ENCODE results near the gene NBAS.
A peak's percentile ranks its signal among the peaks of the same experiment; 100 is the strongest.

Gene NBAS

GRCh38 chr2:15584767-15585469, 23.8 kb upstream of the NBAS start:
- Mint-ChIP-seq H3K4me1 (peaks cover 15% of the 10 kb centered on the region), H3K27ac (no peak overlapping the region), H3K9me3 (no peaks in the 10 kb centered on the region)

GRCh38 chr2:15584316-15584715, 23.2 kb upstream of the NBAS start:
- TF ChIP-seq, protein P1, sequence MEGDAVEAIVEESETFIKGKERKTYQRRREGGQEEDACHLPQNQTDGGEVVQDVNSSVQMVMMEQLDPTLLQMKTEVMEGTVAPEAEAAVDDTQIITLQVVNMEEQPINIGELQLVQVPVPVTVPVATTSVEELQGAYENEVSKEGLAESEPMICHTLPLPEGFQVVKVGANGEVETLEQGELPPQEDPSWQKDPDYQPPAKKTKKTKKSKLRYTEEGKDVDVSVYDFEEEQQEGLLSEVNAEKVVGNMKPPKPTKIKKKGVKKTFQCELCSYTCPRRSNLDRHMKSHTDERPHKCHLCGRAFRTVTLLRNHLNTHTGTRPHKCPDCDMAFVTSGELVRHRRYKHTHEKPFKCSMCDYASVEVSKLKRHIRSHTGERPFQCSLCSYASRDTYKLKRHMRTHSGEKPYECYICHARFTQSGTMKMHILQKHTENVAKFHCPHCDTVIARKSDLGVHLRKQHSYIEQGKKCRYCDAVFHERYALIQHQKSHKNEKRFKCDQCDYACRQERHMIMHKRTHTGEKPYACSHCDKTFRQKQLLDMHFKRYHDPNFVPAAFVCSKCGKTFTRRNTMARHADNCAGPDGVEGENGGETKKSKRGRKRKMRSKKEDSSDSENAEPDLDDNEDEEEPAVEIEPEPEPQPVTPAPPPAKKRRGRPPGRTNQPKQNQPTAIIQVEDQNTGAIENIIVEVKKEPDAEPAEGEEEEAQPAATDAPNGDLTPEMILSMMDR (IDR thresholded peaks at IDR 0.05; ENCODE audit: unreplicated experiment in 3 of 3) = no peak
- H3K27me3 Mint-ChIP-seq (ENCODE audit: low read depth) = no peaks in the 10 kb centered on the region
- H3K9me3 Mint-ChIP-seq = no peaks in the 10 kb centered on the region
- H3K4me1 Mint-ChIP-seq = peaks cover 15% of the 10 kb centered on the region
- no peak overlapping the region for H3K4me3 Mint-ChIP-seq
- no peak overlapping the region for H3K27ac Mint-ChIP-seq
- no peaks in the 10 kb centered on the region for H3K36me3 Mint-ChIP-seq (ENCODE audit: low read depth)

More at GRCh38 chr2:15584767-15585469, 23.8 kb upstream of the NBAS start:
- H3K36me3 Mint-ChIP-seq (ENCODE audit: low read depth) = no peaks in the 10 kb centered on the region
- H3K27me3 Mint-ChIP-seq (ENCODE audit: low read depth) = no peaks in the 10 kb centered on the region
- TF ChIP-seq, protein P1 (IDR thresholded peaks at IDR 0.05; ENCODE audit: unreplicated experiment in 3 of 3) = no peak
- no peak overlapping the region for H3K4me3 Mint-ChIP-seq

GRCh38 chr2:15583826-15584225, 22.7 kb upstream of the NBAS start:
- Mint-ChIP-seq H3K4me1 (peaks cover 15% of the 10 kb centered on the region), H3K9me3 (no peaks in the 10 kb centered on the region), H3K27ac (peak overlapping the region in 1 of 3 experiments; percentile 51), H3K27me3 (ENCODE audit: low read depth) (no peaks in the 10 kb centered on the region), H3K4me3 (no peak overlapping the region), H3K36me3 (ENCODE audit: low read depth) (no peaks in the 10 kb centered on the region)
- TF ChIP-seq, protein P1 (IDR thresholded peaks at IDR 0.05; ENCODE audit: unreplicated experiment in 3 of 3) = no peak

DNA sequence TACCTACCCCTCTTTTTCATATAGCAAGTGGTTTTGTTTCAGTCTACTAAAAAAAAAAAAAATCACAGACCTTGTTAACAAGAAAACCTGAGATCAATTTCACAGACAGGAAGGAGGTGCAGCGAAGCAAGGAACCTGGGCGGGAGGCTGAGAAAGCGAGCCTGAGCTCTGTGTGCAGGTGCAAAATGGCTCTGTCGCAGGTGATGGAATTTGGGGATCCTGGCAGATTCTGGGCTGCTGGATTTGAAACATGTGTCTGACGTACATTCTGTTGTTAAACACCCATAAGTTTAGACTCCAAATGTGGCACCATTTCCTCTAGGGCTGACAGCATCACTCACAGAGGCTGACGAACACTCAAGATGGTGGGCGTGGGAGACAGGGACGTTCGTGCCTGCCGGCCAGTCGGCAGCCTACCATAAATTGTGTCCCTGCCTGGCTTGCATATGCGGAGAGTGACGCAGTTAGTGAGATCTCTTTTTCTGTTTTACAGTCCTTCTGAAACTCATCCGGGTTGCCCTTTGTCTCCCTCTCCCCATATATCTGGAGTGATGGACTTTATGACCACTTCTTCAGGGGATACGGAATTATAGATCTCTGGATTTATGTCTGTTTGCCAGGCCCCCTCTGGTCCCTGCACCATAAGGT, 21.7 kb upstream of the NBAS start:
- Mint-ChIP-seq H3K27me3 (ENCODE audit: low read depth) (no peaks in the 10 kb centered on the region), H3K4me3 (peak overlapping the region; percentile 5 to 34 (median 13)), H3K27ac (peak overlapping the region in 2 of 3 experiments; percentile 38 to 51), H3K36me3 (ENCODE audit: low read depth) (no peaks in the 10 kb centered on the region), H3K4me1 (peaks cover 15% of the 10 kb centered on the region), H3K9me3 (no peaks in the 10 kb centered on the region)
- TF ChIP-seq, protein P1 (IDR thresholded peaks at IDR 0.05; ENCODE audit: unreplicated experiment in 3 of 3) = no peak

DNA sequence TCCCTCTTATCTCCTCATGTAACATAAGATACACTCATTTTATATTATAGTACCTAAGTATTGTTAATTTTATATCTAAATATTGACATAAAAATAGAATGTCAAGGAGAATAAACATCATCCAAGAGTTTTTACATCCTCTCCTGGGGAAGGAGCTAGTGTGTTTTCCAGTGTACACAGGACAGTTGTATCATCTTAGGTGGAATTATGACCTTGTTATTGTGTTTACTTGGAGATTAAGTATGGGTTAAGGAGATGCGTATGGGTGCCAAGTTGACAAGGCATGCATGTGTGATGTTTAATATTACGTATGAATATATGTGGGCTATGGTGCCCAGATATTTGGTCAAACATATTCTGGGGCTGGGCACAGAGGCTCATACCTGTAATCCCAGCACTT, 19.3 kb upstream of the NBAS start:
- H3K9me3 Mint-ChIP-seq = no peaks in the 10 kb centered on the region
- H3K27ac Mint-ChIP-seq = no peak overlapping the region
- TF ChIP-seq, protein P1 (IDR thresholded peaks at IDR 0.05; ENCODE audit: unreplicated experiment in 3 of 3) = no peak
- H3K4me3 Mint-ChIP-seq = no peak overlapping the region
- H3K36me3 Mint-ChIP-seq (ENCODE audit: low read depth) = no peaks in the 10 kb centered on the region
- H3K27me3 Mint-ChIP-seq (ENCODE audit: low read depth) = no peaks in the 10 kb centered on the region
- H3K4me1 Mint-ChIP-seq = peaks cover 15% of the 10 kb centered on the region
